NCI-H748 treated with DMSO at 0.1 percent for 48 hours (cell line): ENCODE data around the gene STXBP2.

Source experiments
- DNase-seq: peaks from one replicate; lab custom pipeline; 2025; lab: John Stamatoyannopoulos, UW

The STXBP2 gene

DNA sequence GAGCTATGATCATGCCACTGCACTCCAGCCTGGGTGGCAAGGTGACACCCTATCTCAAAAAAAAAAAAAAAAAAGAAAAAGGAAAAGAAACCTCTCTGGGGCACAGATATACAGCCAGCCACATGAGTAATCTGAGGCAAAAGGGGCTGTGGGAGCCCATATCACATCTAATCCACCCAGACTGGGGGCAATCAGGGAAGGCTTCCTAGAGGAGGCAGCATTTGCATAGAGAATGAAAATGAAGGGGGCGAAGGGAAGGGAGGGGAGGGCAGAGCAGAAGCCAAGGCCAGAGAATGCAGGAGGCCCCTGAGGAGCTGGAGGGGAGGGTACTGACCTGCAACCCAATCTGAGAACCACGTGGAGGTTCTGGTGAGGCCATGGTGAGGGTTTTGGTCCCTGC lies 13.2 kb downstream of the STXBP2 start:
- no peak for DNase-seq

DNA sequence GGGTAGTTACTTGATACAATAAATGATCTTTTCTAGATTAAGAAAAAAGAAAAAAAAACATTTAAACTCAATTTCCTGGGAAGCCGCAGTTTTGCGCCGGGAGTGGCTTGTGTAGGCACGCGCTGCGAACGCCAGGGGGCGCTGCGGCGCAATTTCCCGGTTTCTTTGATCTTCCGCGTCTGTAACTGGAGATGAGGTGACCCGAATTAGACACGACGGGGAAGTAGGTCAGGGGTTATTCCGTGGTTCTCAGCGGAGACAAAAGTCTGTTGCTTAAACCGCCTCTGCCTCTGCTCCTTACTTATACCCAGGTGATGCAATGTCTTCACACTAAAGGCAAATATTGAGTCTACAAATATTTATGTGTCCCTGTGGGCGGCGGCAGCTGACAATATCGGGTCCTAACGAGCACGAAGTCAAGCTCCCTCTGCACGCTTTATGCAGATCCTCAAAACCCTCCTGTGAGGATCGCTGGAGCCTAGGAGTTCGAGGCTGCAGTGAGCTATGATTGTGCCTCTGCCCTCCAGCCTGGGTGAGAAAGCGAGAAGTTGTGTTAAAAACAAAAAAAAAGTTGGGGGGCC lies 15.2 kb downstream of the STXBP2 start:
- peak; percentile 46 for DNase-seq

DNA sequence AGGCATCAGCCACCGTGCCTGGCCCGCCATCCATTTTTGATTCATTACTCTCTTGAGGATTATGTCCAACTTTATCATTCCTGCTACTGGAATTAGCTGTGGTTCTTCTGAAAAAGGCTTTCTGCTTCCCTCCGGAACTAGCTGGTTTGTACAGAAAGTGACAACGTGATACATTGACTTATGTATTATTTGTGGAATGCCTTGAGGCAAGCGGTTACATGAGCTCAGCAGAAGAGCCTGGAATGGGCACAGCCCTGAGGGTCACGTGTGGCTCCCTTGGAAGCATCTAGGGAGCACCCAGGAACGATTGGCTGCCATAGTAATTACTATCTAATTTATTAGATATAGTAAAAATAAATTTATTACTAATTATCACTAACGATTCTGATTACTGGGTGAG lies 17.5 kb downstream of the STXBP2 start:
- DNase-seq = no peak

DNA sequence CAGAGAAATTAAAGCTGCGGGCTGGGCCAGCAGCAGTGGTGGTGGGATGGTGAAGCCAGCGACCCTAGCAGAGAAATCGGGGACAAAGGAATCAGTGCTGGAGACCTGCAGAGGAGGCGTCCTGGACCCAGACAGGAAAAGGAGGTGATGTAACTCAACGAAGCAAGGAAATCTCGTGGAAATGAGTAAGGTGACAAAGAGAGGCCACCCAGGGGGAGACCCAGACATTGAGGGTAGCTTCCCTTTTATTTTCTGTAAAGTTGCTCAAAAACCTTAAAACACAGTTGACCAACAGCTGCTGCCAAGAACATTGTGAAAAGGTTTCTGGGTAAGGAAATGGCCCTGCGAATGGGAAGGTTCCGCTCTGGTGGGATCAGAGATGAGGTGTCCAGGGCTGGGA lies 18.7 kb downstream of the STXBP2 start:
- no peak for DNase-seq

DNA sequence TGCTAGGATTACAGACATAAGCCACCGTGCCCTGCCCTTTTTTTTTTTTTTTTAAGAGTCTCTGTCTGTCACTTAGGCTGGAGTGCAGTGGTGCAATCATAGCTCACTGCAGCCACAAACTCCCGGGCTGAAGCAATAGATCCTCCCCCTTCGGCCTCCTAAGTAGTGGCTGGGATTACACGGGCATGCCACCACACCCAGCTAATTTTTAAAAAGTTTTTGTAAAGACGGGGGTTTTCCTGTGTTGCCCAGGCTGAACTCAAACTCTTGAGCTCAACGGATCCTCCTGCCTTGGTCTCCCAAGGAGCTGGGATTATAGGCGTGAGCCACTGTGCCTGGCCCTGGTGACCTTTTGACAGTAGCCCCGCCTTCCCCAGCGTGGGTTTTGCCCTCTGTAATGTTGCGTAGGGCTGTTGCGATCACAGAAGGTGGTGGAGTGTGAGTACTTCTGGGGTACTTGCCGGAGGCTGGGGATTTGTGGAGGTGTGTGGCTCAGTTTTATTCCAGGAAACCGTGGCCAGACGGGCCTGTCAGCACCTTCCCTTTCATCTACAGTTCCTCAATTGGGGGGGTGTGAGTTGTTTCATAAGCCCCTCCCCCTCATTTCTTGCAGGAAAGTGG lies 20.3 kb downstream of the STXBP2 start:
- DNase-seq = no peak

DNA sequence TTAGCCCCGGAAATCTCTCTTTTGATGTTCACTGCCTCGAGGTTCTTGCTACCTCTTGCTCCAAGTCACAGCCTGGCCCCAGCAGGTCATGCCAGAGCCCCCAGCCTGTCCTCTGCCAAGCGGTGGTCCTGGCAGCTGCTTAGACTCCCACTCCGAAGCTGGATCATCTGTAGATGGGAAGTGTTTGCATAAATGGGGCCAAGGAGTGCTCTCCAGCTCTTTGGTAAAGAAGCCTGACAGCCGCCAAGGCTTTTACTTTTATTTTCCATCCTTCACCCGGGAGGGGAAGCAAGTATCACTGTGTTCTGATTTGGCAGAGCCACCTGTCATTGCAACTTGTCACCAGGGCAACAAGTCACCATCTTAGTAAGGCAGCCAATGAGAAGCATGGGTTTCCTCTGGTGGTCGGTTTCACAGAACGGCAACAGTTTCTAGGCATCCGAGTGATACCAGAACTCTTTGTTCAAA lies 21.3 kb downstream of the STXBP2 start:
- no peak for DNase-seq

DNA sequence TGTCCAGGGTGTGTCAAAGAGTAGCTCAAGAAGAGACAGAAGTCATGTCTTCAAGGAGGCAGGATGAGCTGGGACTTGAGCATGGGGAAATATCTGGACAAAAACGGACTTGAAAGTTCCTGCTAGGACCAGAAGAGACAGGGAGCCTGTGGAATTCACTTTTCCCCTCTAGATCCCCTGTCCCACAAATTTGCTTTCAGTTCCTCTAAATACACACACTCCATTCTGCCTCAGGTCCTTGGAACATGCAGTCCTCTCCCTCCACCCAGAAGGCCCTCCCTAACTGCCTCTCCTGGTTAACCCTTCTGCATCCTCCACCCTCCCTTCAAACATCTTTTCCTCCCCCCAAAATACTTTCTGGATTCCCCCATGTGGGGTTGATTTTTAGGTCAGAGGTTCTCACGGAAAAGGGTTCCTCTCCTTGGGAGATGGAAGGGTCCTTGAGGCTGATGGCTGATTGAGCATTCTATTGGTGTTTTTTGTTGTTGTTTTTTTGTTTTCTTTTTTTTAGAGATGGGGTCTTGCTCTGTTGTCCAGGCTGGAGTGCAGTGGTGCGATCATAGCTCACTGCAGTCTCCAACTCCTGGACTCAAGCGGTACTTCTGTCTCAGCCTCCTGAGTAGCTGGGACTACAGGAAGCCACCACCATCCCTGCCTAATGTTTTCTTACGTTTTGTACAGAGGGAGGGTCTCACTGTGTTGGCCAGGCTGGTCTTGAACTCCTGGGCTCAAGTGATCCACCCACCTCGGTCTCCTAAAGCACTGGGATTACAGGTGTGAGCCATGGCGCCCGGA lies 25.0 kb downstream of the STXBP2 start:
- no peak for DNase-seq

DNA sequence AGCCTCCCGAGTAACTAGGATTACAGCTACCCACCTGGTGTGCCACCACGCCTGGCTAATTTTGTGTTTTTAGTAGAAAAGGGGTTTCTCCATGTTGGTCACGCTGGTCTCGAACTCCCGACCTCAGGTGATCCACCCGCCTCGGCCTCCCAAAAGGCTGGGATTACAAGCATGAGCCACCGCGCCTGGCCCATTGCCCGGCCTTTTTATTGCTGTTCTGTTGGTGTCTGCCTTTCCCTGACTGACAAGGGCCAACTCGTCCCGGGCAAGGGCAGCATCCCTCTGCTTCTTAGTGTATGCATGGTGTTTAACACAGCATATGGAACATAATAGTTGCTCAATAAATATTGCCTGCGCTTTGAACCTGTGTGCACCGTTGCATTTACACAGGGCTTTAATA lies 25.7 kb downstream of the STXBP2 start:
- no peak for DNase-seq

DNA sequence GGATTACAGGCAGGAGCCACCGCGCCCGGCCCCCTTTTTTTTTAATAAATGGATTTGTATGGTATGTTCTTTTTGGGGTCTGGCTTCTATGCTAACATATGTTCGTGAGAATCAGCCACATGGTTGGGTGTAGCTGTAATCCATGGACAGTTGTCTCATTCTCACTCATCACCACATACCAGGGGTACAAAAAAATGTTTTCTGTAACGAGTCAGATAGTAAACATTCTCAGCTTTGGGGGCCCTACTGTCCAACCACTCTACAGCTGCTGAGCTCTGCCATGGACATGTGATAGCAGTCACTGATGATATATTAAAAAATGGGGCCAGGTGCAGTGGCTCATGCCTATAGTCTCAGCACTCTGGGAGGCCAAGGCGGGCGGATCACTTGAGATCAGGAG lies 26.8 kb downstream of the STXBP2 start:
- DNase-seq = no peak

DNA sequence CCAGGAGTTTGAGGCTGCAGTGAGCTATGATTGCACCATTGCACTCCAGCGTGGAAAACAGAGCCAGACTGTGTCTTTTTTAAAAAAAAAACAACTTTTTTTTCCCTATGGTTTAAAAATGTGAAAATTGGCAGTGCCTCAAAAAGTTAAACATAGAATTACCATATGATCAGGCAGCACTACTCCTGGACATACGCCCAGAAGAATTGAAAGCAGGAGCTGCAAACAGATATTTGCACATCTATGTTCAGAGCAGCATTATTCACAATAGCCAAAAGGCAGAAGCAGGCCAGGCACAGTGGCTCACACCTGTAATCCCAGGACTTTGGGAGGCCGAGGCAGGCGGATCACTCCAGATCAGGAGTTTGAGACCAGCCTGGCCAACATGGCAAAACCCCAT lies 28.2 kb downstream of the STXBP2 start:
- DNase-seq = no peak

DNA sequence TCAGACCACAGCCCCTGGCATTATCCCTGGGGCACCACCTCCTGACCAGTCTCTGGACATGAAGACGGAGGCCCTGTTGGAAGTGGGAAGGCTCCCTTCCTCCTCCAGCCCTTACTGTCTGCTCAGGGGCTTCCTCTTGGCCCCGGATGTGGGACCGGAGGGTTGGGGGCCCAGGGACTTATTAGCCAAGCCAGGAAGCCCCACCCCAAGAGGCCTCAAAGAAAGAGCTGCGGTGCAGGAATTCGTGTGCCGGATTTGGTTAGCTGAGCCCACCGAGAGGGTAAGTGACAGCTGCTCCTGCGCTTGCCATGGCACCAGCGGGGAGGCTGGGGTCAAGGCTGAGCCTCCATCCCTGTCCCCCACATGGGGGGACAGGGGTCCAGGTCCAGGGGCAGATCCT lies 31.9 kb downstream of the STXBP2 start, which contains the start of gene RETN:
Gene RETN (plus strand): TSS at position 208 of the 400 bp plus-strand sequence. CDS start 278 bp downstream, outside the sequence.
- no peak for DNase-seq

DNA sequence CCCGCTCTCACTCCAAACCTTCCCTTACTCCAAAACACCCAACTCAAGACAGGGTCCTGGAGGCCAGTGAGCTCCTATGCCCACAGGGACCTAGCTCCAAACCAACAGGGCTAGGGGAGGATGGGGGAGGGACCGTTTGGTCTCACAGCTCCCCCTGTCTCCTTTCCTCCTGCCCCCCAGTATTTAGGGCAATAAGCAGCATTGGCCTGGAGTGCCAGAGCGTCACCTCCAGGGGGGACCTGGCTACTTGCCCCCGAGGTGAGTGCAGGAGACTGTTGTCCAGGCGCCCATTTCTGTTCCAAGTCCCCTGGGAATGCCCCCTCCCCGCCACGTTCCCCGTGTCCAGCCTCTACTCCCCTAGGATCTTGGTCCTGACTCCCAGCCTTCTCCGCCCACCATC lies 32.7 kb downstream of the STXBP2 start:
- DNase-seq = no peak

DNA sequence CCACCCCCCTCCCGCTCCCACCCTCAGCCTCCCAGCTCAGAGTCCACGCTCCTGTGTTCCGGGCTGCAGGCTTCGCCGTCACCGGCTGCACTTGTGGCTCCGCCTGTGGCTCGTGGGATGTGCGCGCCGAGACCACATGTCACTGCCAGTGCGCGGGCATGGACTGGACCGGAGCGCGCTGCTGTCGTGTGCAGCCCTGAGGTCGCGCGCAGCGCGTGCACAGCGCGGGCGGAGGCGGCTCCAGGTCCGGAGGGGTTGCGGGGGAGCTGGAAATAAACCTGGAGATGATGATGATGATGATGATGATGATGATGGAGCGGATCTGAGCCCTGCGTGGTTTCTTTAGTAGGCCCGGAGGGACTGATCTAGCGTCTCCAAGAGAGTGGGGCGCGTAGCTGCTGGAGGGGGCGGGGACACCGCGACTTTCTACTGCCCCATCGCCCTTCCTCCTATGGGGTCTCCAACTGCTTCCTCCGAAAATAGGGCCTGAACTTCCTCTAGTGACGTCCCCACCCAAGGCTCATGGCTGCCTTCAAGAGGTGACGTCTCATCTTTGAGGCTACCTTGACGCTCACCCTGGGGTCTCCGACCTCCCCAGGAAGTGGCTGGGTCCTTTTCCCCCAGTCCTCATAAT lies 33.4 kb downstream of the STXBP2 start:
- no peak for DNase-seq

DNA sequence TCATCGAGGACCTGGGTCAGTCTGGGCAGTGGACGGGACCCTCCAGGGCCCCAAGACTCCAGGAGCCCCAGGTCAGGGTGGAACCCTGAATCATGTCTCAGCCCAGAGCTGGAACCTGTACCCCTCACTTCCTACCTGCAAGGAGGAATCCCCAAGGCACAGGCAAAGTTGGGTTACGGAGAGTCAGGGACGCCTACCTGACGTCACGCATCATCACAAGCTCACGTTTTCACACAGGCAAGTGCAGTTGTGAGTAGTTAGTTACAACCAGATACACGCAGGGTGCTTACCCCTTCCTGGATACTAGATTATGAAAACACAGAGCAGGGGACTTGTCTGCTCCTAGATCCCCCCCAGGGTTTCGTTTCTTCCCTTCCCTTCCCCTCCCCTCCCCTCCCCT lies 33.9 kb downstream of the STXBP2 start:
- no peak for DNase-seq

DNA sequence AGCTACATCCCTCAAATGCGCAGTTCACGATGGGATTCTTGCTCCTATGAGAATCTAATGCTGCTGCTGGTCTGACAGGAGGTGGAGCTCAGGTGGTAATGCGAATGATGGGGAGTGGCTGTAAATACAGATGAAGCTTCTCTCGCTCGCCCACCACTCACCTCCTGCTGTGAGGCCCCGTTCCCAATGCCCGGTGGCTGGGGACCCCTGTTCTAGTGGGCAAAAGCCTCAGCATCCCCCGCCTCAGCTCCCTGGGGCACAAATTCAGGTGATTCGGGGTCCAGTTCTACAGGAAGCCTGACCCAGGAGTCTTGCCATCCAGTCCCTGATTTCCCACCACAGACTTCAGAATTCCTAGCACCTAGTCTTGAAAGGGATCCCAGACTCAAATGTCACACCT lies 35.6 kb downstream of the STXBP2 start:
- DNase-seq = no peak

DNA sequence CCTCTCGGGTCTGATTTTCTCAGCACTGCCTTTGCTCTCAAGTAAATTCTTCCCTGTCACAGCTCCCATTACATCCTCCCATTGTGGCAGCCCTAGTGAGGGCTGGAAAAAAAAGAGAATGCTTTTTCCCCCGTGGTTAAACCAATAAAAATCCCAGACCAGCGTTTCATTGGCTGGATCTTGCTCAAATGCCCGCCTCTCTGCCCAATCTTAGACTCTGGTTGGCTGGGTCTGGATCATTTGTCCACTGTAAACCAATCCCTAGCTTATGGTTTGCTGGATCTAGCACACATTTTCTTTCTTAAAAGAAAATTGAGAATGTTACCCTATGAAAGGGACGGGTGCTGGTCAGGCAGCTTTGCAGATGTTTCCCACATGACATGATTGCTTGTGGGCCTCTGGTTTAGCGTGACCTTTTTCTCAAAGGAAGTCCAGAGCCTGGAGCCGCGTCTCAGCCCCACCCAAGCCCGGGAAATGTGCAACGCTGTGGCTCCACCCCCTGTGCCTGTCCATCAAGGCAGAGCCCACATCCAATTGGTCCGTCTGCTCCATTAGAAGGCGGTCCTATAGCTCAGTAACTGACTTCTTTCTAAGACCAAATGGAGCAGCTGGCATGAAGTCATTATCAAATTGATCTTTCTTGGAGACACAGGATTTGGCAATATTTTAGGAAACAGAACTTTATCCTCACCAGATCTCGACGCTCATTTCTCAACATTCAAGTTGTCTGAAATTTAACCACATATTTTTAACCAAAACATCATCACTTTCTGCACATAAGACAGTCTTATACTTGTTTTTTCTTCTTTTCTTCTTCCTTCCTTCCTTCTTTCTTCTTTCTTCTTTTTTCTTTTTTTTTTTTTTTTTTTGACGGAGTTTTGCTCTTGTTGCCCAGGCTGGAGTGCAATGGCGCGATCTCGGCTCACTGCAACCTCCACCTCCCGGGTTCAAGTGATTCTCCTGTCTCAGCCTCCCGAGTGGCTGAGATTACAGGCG lies 37.4 kb downstream of the STXBP2 start:
- DNase-seq = peak; percentile 24

DNA sequence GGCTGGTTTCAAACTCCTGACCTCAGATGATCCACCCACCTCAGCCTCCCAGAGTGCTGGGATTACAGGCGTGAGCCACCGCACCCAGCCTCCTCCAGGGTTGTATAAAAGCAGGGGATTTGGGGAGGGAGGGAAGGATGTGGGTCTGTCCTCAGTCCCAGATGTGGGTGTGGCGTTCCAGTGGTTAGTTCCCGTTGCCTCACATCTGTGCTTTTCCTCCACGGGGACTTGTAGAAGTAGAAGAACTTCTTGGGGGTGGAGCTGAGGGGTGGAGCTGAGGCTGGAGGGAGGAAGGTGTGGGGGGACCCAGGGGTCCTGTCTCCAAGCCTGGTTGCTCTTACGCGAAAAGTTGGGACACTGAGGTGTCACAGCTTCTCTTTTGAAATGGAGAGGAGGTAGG lies 39.5 kb downstream of the STXBP2 start:
- DNase-seq = no peak

DNA sequence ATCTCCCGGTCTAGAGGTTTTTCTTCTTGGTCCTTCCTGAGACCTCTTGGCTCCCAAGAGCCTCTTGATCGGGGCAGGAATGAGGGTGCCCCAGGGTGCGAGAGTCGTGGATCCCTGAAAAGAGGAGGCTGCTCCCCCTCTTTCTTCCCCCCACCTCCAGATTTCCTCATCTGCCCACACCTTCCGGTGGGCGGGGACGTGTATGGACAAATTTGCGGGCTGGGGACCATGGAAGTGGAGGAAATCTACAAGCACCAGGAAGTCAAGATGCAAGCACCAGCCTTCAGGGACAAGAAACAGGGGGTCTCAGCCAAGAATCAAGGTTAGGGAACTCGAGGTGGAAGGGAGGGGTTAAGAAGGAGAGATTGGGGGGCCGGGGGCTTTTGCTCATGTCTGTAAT lies 39.9 kb downstream of the STXBP2 start, which contains the start of gene MCEMP1:
Gene MCEMP1 (plus strand): TSS at position 237 of the 400 bp plus-strand sequence. CDS start 31 bp downstream, at position 268.
- DNase-seq = no peak

DNA sequence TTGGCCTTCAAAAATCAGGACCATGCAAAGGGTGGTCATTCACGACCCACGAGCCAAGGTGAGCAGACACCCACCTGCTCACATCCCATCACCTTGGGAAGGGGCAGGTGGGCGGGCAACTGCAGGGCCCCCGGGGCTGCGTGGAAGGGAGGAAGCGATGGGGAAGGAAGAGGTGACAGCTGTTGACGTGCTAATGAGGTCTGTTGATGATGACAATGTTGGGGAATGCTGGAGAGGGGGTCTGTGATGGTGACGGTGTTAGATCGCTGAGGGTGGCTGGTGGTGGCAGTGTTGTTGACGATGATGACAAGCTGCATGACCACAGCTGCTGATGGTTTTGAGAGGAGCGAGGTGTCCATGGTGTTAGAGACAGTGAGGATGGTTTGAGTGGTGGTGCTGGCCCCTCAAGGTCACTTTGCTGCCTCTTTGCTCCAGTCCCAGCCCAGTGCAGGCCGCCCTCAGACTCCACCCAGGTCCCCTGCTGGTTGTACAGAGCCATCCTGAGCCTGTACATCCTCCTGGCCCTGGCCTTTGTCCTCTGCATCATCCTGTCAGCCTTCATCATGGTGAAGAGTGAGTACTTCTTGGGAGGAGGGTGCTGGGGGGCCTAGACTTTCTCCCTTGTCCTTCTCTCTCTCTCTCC lies 40.9 kb downstream of the STXBP2 start:
- no peak for DNase-seq

DNA sequence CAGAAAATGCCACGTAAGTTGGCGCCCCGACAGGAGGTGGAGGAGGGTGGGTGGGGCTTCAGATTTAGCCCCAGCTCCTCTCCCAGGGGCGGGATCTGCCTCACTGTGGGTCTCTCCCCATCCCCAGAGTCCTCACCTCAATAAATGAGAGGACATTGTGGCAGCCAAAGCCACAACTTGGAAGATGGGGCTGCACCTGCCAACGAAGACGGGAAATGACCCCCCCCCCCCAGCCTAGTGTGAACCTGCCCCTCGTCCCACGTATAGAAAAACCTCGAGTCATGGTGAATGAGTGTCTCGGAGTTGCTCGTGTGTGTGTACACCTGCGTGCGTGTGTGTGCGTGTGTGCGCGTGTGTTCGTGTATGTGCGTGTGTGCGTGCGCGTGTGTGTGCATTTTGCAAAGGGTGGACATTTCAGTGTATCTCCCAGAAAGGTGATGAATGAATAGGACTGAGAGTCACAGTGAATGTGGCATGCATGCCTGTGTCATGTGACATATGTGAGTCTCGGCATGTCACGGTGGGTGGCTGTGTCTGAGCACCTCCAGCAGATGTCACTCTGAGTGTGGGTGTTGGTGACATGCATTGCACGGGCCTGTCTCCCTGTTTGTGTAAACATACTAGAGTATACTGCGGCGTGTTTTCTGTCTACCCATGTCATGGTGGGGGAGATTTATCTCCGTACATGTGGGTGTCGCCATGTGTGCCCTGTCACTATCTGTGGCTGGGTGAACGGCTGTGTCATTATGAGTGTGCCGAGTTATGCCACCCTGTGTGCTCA lies 42.3 kb downstream of the STXBP2 start:
- no peak for DNase-seq
